Transverse colon (tissue), 4 donors: Measurements from ENCODE around the gene KLK1. TPM values are rescaled to one million over a fixed set of nuclear protein-coding genes. Genes with fewer than 3 reads are reported as not detected.
"Not testable (repeated sequence)": the region's sequence is repeated elsewhere in the genome, so short reads cannot be mapped to it uniquely, and the experiment has no call there.

Source experiments
- DNase-seq: peaks from one replicate; pipeline ENCODE4 v3.0.0-alpha.2; 2019
- H3K27ac ChIP-seq, 4 donors: fragments of 200-600 bp; sonication (generic); 2 replicates each; pipeline ENCODE4 v1.5.1; 2016 to 2018; ENCODE audit warnings: inconsistent platforms in 4 of 4
- H3K27me3 ChIP-seq: fragments of 200-600 bp; sonication (generic); 2 replicates; pipeline ENCODE4 v1.5.1; 2017; ENCODE audit warnings: inconsistent platforms
- H3K36me3 ChIP-seq, 4 donors: fragments of 200-600 bp; sonication (generic); 2 replicates each; pipeline ENCODE4 v1.5.1; 2017 to 2019; ENCODE audit warnings: inconsistent platforms in 4 of 4
- H3K4me1 ChIP-seq, 4 donors: fragments of 200-600 bp; sonication (generic); 2 replicates each; pipeline ENCODE4 v1.5.1; 2017 to 2020; ENCODE audit warnings: inconsistent platforms in 4 of 4
- H3K4me3 ChIP-seq, 4 donors: fragments of 200-600 bp; sonication (generic); 1 replicate in 1 of 4; 2 replicates in 3 of 4; pipeline versions ENCODE4 v1.5.1 to v1.6.1; 2017 to 2019; ENCODE audit warnings: inconsistent platforms in 4 of 4
- H3K9me3 ChIP-seq, 2 donors: fragments of 200-600 bp; sonication (generic); 2 replicates each; pipeline ENCODE4 v1.5.1; 2017 to 2019; ENCODE audit warnings: inconsistent platforms in 2 of 2
- CTCF ChIP-seq, 5 experiments: fragments of 200-600 bp in 3 of 5; fragments of 450-650 bp in 2 of 5; sonication (generic) in 3 of 5; IDR thresholded peaks; 1 replicate in 2 of 5; 2 replicates in 3 of 5; pipeline ENCODE4 v1.5.1; 2016 to 2017; ENCODE audit warnings: antibody characterized with exemption in 5 of 5, inconsistent platforms in 3 of 5, mild to moderate bottlenecking in 2 of 5, moderate library complexity in 1 of 5
- EP300 ChIP-seq: sonication (generic); formaldehyde crosslinking; IDR thresholded peaks from one replicate; pipeline ENCODE4 v1.6.1; 2017; ENCODE audit warnings: antibody characterized with exemption, low read depth
- POLR2A ChIP-seq: fragments of 450-650 bp; IDR thresholded peaks from one replicate; pipeline ENCODE4 v1.6.1; 2016; ENCODE audit warnings: antibody characterized with exemption, mild to moderate bottlenecking, moderate library complexity
- POLR2AphosphoS5 ChIP-seq, 3 donors: sonication (generic); formaldehyde crosslinking; IDR thresholded peaks; one replicate each; pipeline ENCODE4 v1.6.1; 2016; ENCODE audit warnings: antibody characterized with exemption in 3 of 3
- WGBS, 2 donors: methylation state at CpG; one replicate each; pipeline ENCODE4 v1.1.5; 2018; ENCODE audit warnings: low coverage in 1 of 2; 5-methylcytosine and 5-hydroxymethylcytosine counted together
- in situ Hi-C, 4 donors: fragments of 200-750 bp; cut with MboI; loops; one replicate each; pipeline versions ENCODE4 v1.15.0 to v1.15.1; 2017; ENCODE audit warnings: low sequenced_read_pairs in 3 of 4, low pct_ligation_motif_present in 1 of 4, low pct_unique_long_range_greater_than_20kb in 1 of 4
- intact Hi-C: fragments of 100-400 bp; cut with DNase I; formaldehyde crosslinking; loops from one replicate; pipeline ENCODE4 v1.15.1; 2023; ENCODE audit warnings: low total_unique reads
- total RNA-seq, 4 donors: library from RNA; depleted of rRNA; stranded (reverse); fragments of >200 nt; gene quantifications; one replicate each; pipeline ENCODE4 v1.1.0, GENCODE V29; 2016

KLK1 gene
- total RNA-seq, 4 donors from 2014 or later, result 17.0 to 150 (median 35.4) TPM

DNA sequence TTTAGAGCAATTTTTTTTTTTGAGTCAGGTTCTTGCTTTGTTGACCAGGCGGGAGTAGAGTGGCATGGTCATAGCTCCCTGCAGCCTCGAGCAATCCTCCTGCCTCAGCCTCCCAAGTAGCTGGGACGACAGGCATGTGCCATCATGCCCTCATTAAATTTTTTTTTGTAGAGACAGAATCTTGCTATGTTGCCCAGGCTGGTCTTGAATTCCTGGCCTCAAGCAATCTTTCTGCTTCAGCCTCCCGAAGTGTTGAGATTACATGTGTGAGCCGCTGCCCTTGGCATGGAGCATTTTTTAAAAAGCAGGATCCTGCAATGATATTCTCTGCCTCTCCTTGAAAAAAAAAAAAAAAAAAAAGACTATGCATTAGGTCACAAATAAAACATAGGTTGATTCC lies 47.5 kb downstream of the KLK1 start:
- Histone ChIP-seq H3K27me3 (peaks cover 81% of the 10 kb centered on the region), H3K27ac (no peak overlapping the region), H3K4me3 (no peak overlapping the region), H3K4me1 (no peaks in the 10 kb centered on the region), H3K36me3 (no peaks in the 10 kb centered on the region), H3K9me3 (peaks cover 0 to 3% of the 10 kb centered on the region in 2 donors)
- in situ Hi-C loops (loop anchor here in 2 of 4 donors (25.0 kb wide), 1 partner anchor 239 kb away; no protein-coding TSS in a partner anchor), intact Hi-C loops (no loop called here)
- no peak for DNase-seq
- WGBS, 2 donors, result 74 to 85% methylated on average over 5 of the region's 5 CpGs
- no peak for TF ChIP-seq CTCF (IDR thresholded peaks at IDR 0.05)
- no peak for TF ChIP-seq POLR2A
- TF ChIP-seq EP300, result no peak
- TF ChIP-seq POLR2AphosphoS5 (IDR thresholded peaks at IDR 0.05), result no peak

GRCh38 chr19:50773454-50773853 lies 50.1 kb downstream of the KLK1 start:
- intact Hi-C loops, in situ Hi-C loops, H3K27ac ChIP-seq, H3K4me3 ChIP-seq, H3K4me1 ChIP-seq, DNase-seq, H3K9me3 ChIP-seq, H3K36me3 ChIP-seq: not testable (repeated sequence)
- whole genome bisulfite sequencing, 2 donors, result 49% methylated on average over 6 of the region's 7 CpGs; no CpG with 5 or more reads in 1 of the 2 donors
- H3K27me3 ChIP-seq, result peaks cover 58% of the 10 kb centered on the region

GRCh38 chr19:50772912-50773311 lies 50.7 kb downstream of the KLK1 start:
- 84% methylated on average over 3 of the region's 3 CpGs; no CpG with 5 or more reads in 1 of the 2 donors for whole genome bisulfite sequencing, 2 donors
- H3K4me1 ChIP-seq, DNase-seq, H3K36me3 ChIP-seq, intact Hi-C loops, in situ Hi-C loops, H3K27ac ChIP-seq, H3K9me3 ChIP-seq, H3K4me3 ChIP-seq: not testable (repeated sequence)
- peaks cover 53% of the 10 kb centered on the region for H3K27me3 ChIP-seq

GRCh38 chr19:50772476-50772875 lies 51.1 kb downstream of the KLK1 start:
- Histone ChIP-seq H3K36me3 (no peaks in the 10 kb centered on the region), H3K27ac (no peak overlapping the region), H3K4me1 (no peaks in the 10 kb centered on the region), H3K9me3 (peaks cover 0 to 3% of the 10 kb centered on the region in 2 donors), H3K27me3 (peaks cover 48% of the 10 kb centered on the region), H3K4me3 (no peak overlapping the region)
- intact Hi-C loops, result no loop called here
- in situ Hi-C loops, result no loop called here
- DNase-seq, result no peak
- 37 to 40% methylated on average over 2 of the region's 2 CpGs for WGBS, 2 donors
- TF ChIP-seq EP300, result no peak
- no peak for TF ChIP-seq POLR2A
- TF ChIP-seq CTCF (IDR thresholded peaks at IDR 0.05), result no peak
- no peak for TF ChIP-seq POLR2AphosphoS5 (IDR thresholded peaks at IDR 0.05)

DNA sequence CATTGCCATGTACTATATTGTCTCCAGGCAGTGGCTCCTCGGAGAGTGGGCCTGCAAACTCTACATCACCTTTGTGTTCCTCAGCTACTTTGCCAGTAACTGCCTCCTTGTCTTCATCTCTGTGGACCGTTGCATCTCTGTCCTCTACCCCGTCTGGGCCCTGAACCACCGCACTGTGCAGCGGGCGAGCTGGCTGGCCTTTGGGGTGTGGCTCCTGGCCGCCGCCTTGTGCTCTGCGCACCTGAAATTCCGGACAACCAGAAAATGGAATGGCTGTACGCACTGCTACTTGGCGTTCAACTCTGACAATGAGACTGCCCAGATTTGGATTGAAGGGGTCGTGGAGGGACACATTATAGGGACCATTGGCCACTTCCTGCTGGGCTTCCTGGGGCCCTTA lies 52.7 kb downstream of the KLK1 start:
- no peaks in the 10 kb centered on the region for H3K36me3 ChIP-seq
- in situ Hi-C loops (no loop called here), intact Hi-C loops (no loop called here)
- no peak for DNase-seq
- no peak overlapping the region for H3K4me3 ChIP-seq
- TF ChIP-seq EP300, result no peak
- TF ChIP-seq CTCF (IDR thresholded peaks at IDR 0.05), result no peak
- no peak for TF ChIP-seq POLR2AphosphoS5 (IDR thresholded peaks at IDR 0.05)
- 87% methylated on average over 13 of the region's 13 CpGs; no CpG with 5 or more reads in 1 of the 2 donors for WGBS, 2 donors
- H3K27ac ChIP-seq, result no peak overlapping the region
- H3K4me1 ChIP-seq, result no peaks in the 10 kb centered on the region
- H3K9me3 ChIP-seq, result peaks cover 0 to 3% of the 10 kb centered on the region in 2 donors
- peaks cover 33% of the 10 kb centered on the region for H3K27me3 ChIP-seq

GRCh38 chr19:50770164-50770563 lies 53.4 kb downstream of the KLK1 start, which contains the start of gene GPR32:
GPR32 (plus strand) TSS chr19:50770464; CDS start chr19:50770601, 137 bp downstream.
- DNase-seq, in situ Hi-C loops, H3K9me3 ChIP-seq, H3K4me3 ChIP-seq, H3K4me1 ChIP-seq, H3K36me3 ChIP-seq, intact Hi-C loops, H3K27ac ChIP-seq: not testable (repeated sequence)
- peaks cover 31% of the 10 kb centered on the region for H3K27me3 ChIP-seq
- WGBS, 2 donors, result 76 to 82% methylated on average over 2 of the region's 2 CpGs
